Activated CD4-positive, alpha-beta T cell treated with anti-CD3 and anti-CD28 coated beads, Interleukin-2, Interleukin-6, amounts not matched to agents 100 ng/mL and 50 ng/mL, durations not matched to agents 16 hours and 8 hours (primary cell): Measurements from ENCODE around the gene SOCS1.
"Not testable (repeated sequence)": the region's sequence is repeated elsewhere in the genome, so short reads cannot be mapped to it uniquely, and the experiment has no call there.

Experiments
- DNase-seq: peaks from one replicate; pipeline ENCODE4 v3.0.0-alpha.2; 2020

The SOCS1 gene

GRCh38 chr16:11224096-11224893 is 31.7 kb downstream of the SOCS1 start:
- DNase-seq = peak; percentile 87

DNA sequence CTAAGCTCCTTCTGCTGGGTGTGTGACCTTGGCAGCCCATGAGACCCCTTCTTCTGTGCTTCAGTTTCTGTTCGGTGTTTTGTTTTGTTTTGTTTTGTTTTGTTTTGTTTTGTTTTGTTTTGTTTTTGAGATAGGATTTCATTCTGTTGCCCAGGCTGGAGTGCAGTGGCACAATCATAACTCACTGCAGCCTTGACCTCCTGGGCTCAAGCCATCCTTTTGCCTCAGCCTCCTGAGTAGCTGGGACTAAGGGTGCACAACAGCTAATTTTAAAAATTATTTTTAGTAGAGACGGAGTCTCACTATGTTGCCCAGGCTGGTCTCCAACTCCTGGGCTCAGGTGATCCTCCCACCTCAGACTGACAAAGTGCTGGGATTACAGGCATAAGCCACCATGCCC is 35.5 kb downstream of the SOCS1 start:
- DNase-seq = not testable (repeated sequence)

DNA sequence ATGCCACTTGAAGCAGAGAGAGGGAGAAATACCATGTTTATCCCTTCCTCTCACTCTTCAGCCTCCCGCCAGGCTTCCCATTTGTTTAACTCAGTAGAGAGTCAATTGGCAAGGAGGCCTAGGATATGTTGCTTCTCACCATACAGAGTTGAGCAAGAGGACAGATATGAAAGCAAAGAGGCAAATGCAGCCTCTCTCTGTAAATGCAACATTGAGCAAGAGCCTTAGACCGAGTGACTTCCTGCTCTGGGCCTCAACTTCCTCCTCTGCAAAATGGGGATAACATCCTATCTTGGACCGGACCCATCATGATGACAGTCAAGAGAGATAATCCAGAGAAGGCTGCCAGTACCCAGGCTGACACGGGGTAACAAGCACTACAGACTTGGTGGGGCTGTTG is 36.8 kb downstream of the SOCS1 start:
- no peak for DNase-seq

GRCh38 chr16:11218604-11218962 is 37.4 kb downstream of the SOCS1 start:
- no peak for DNase-seq

- no peak for DNase-seq
Observed at GRCh38 chr16:11217651-11218603, 38.1 kb downstream of the SOCS1 start.

DNA sequence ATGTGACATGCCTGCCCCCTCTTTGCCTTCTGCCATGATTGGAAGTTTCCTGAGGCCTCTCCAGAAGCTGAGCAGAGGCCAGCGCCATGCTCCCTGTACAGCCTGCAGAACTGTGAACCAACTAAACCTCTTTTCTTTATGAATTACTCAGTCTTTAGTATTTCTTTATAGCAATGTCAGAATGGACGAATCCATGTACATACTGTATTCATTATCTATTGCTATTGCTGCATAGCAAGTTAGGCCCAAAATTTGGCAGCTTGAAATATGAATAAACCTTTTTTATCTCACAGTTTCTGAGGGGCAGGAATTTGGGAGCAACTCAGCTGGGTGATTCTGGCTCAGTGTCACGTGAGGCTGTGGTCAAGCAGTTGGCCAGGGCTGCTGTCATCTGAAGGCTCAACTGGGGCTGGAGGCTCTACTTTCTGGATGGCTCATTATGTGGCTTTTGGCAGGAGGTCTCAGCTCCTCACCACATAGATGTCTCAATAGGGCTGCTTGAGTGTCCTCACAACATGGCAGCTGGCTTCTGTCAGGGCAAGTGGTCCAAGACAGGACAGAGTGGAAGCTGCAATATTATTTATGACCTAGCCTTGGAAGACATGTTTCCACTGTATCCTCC is 40.0 kb downstream of the SOCS1 start:
- DNase-seq = no peak

- DNase-seq = no peak
Observed at GRCh38 chr16:11213799-11214198, 42.2 kb downstream of the SOCS1 start.

DNA sequence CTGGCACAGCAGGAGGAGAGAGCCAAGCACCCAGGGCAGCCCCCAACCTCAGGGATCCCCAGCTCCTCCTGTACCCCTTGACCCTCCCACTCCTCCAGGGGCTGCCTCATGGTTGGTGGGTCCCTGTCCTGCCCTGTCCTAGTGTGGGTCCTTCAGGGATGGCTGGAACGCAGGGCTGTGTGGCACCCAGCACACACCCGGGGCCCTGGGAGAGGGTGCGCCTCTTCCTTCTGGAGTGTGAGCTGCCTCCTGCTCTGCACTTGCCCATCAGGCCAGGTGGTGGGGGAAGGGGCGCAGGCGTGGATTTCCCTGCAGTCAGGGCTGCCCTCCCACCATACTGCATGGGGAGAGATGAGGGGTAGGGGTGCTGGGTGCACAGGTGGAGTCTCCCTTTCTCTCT is 42.6 kb downstream of the SOCS1 start:
- DNase-seq = no peak

DNA sequence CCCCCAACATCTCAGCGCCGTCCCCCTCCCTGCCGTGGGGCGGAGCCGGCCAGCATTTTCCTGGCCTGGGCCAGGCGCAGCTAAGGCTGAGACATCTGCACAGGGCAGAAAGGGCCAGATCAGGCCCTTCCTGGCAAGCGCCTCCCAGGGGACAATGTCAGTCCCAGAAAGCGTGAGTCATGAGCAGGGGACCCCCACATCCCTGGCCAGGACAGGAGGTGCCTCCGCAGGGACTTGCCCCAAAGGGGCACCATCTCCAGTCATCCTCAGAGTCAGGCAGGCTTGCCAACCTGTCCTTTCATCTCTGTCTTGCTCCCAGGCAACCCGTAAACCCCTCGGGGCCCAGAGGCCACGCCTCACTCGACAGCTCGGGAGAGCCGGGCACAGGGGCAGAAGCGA is 43.2 kb downstream of the SOCS1 start:
- no peak for DNase-seq

- DNase-seq = no peak
Observed at GRCh38 chr16:11211977-11212797, 43.8 kb downstream of the SOCS1 start.

GRCh38 chr16:11211061-11211976 is 44.7 kb downstream of the SOCS1 start:
- DNase-seq = no peak

DNA sequence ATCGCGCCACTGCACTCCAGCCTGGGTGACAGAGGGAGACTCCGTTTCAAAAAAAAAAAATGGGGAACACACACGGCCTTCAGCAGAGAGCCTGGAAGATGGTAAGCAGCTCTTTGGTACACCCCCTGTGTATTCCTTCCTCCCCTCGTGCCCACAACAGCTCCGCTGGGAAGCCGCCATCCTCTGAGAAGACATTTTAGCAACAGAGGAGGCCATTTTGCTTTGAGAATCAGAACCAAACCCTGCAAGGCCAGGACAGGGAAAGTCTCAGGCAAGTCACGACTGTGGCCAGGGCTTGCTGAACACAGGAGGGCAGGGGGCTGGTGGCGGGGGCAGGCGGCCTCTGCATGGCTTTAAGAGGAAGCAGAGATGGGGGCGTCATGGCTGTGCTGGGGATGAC is 45.7 kb downstream of the SOCS1 start:
- DNase-seq = no peak

- DNase-seq = no peak
Observed at GRCh38 chr16:11208916-11209665, 46.9 kb downstream of the SOCS1 start.

- no peak for DNase-seq
Observed at GRCh38 chr16:11207646-11208045, 48.4 kb downstream of the SOCS1 start.

DNA sequence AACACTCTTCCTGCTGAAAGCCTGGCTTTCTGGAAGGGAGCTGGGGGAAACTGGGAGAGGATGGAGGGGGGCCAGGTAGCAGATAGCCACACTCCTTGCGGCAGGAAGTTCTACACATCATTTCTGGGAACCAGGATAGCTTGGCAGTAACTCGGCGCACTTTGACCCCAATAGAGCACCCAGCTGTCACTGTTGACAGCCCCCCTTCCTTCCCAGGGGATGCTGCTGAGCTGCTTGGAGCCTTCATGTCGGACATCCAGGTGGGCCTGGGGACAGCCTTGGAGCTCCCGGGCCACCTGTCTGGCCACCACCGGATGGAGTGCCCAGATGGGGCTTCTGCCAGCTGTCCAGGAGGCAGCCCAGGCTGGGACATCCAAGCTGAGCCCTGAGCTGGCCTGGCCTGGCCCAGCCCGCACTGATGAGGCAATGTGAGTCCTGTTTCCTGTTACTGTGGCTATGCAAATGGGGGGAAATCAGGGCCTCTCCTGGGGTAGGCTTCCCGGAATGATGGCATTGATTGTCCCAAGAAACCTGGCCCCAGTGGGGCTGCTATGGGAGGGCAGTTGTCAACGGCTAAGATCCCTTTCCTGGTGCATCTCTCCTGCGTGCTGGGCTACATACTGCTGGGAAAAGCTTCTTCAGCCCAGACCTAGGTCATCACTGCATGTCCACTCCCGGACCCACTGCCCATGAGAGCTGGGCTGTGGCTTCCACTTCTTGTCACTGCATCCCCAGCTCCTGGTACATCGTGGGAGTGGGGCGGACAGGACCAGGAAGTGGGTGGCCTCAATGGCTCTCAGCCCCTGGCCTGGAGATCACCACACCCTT is 50.0 kb downstream of the SOCS1 start:
- DNase-seq = peak; percentile 55

DNA sequence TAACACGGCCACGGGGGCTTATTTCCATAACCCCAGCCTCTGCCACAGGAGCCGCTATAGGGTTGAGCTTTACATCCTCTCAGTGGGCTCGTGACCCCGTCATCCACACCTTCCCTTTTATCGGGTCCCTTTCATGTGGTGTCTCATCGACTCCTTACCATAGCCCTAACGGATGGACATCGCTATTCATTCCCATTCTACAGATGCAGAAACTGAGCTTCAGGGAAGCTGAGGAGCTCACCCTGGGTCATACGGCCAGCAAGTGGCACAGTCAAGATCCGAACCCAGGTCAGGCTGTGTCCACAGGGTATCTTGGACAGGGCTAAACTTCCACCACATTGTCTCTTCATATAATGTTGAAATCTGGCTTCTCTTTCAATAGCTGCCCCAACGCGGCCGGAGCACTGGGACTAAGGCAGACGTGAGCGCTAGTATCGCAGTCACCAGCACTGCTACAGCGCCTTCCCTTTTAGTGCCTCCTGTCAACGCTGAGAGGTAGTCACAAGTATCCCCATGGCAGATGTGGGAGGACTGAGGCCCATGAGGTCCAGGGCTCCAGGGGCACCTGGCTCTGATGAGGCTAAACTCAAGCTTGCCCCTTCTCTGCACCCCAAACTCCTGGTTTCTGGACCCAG is 50.8 kb downstream of the SOCS1 start:
- DNase-seq = no peak

DNA sequence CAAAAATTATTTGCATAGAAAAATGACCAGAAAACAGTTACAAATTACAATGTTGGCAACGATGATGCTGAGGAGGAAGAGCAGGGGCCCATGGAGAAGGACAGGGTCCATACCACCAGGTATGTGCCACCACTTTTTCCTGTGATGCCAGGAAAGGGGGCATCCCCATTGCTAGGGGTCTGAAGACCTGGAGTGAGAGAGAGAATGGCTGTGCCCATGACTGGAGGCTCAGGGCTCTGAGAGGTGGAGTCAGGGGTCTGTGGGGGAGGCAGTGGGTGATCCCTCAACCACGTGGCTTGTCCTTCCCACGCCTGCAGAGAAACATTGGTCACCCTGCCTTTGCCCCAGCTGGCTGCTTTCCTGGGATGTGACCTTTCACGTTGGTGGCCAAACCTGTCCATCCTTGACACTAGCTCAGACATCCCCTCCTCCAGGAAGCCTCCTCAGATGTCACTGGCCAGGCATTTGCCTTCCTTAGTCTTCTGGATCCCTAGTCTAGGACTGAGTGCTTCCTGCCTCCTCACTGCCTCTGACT is 51.4 kb downstream of the SOCS1 start:
- DNase-seq = no peak
